ENCODE data around the gene TMSB10. TPM values are rescaled to one million over a fixed set of nuclear protein-coding genes. Genes with fewer than 3 reads are reported as not detected.

Gene TMSB10
- total RNA-seq, 1 experiment from 2014 or later, result 1,437 TPM

- Mint-ChIP-seq H3K4me3 (ENCODE audit: low read depth, unreplicated experiment) (no peak overlapping the region), H3K27ac (ENCODE audit: unreplicated experiment) (no peak overlapping the region), H3K4me1 (ENCODE audit: low read depth, unreplicated experiment) (no peaks in the 10 kb centered on the region), H3K27me3 (ENCODE audit: unreplicated experiment) (peaks cover 72% of the 10 kb centered on the region), H3K36me3 (ENCODE audit: insufficient read depth, unreplicated experiment) (no peaks in the 10 kb centered on the region), H3K9me3 (ENCODE audit: low read depth, unreplicated experiment) (peaks cover 3% of the 10 kb centered on the region)
- TF ChIP-seq CTCF (IDR thresholded peaks at IDR 0.05; ENCODE audit: unreplicated experiment), result no peak
- BruUV-seq (replicated peaks), result no TSS peak
- DNase-seq, result no peak
- CTCF ChIA-PET, result interaction anchor here (1.1 kb wide), 1 partner anchor 332 kb away, joined by 4 read pairs; no protein-coding TSS in a partner anchor
- intact Hi-C loops (cut with micrococcal nuclease; ENCODE audit: unreplicated experiment), result no loop called here
These were observed 47.3 kb upstream of the TMSB10 start for GRCh38 chr2:84858123-84858522.

GRCh38 chr2:84858937-84859336 is 46.5 kb upstream of the TMSB10 start:
- H3K4me3 Mint-ChIP-seq (ENCODE audit: low read depth, unreplicated experiment), result no peak overlapping the region
- no peaks in the 10 kb centered on the region for H3K36me3 Mint-ChIP-seq (ENCODE audit: insufficient read depth, unreplicated experiment)
- H3K27ac Mint-ChIP-seq (ENCODE audit: unreplicated experiment), result no peak overlapping the region
- CTCF ChIA-PET, result no interaction called here
- no TSS peak for BruUV-seq (replicated peaks)
- DNase-seq, result no peak
- H3K27me3 Mint-ChIP-seq (ENCODE audit: unreplicated experiment), result peaks cover 72% of the 10 kb centered on the region
- no peak for TF ChIP-seq CTCF (IDR thresholded peaks at IDR 0.05; ENCODE audit: unreplicated experiment)
- no peaks in the 10 kb centered on the region for H3K4me1 Mint-ChIP-seq (ENCODE audit: low read depth, unreplicated experiment)
- intact Hi-C loops (cut with micrococcal nuclease; ENCODE audit: unreplicated experiment), result no loop called here
- peaks cover 2% of the 10 kb centered on the region for H3K9me3 Mint-ChIP-seq (ENCODE audit: low read depth, unreplicated experiment)

GRCh38 chr2:84861539-84861938 is 43.9 kb upstream of the TMSB10 start:
- CTCF ChIA-PET, result no interaction called here
- Mint-ChIP-seq H3K36me3 (ENCODE audit: insufficient read depth, unreplicated experiment) (no peaks in the 10 kb centered on the region), H3K9me3 (ENCODE audit: low read depth, unreplicated experiment) (peaks cover 2% of the 10 kb centered on the region), H3K27ac (ENCODE audit: unreplicated experiment) (no peak overlapping the region), H3K4me1 (ENCODE audit: low read depth, unreplicated experiment) (no peaks in the 10 kb centered on the region), H3K4me3 (ENCODE audit: low read depth, unreplicated experiment) (no peak overlapping the region), H3K27me3 (ENCODE audit: unreplicated experiment) (peaks cover 53% of the 10 kb centered on the region)
- intact Hi-C loops (cut with micrococcal nuclease; ENCODE audit: unreplicated experiment), result no loop called here
- TF ChIP-seq CTCF (IDR thresholded peaks at IDR 0.05; ENCODE audit: unreplicated experiment), result no peak
- DNase-seq, result no peak
- BruUV-seq (replicated peaks), result no TSS peak

GRCh38 chr2:84862006-84862405 is 43.5 kb upstream of the TMSB10 start:
- TF ChIP-seq CTCF (IDR thresholded peaks at IDR 0.05; ENCODE audit: unreplicated experiment), result no peak
- Mint-ChIP-seq H3K9me3 (ENCODE audit: low read depth, unreplicated experiment) (no peaks in the 10 kb centered on the region), H3K27ac (ENCODE audit: unreplicated experiment) (no peak overlapping the region), H3K36me3 (ENCODE audit: insufficient read depth, unreplicated experiment) (no peaks in the 10 kb centered on the region), H3K27me3 (ENCODE audit: unreplicated experiment) (peaks cover 48% of the 10 kb centered on the region), H3K4me1 (ENCODE audit: low read depth, unreplicated experiment) (no peaks in the 10 kb centered on the region), H3K4me3 (ENCODE audit: low read depth, unreplicated experiment) (no peak overlapping the region)
- BruUV-seq (replicated peaks), result no TSS peak
- DNase-seq, result no peak
- CTCF ChIA-PET, result no interaction called here
- intact Hi-C loops (cut with micrococcal nuclease; ENCODE audit: unreplicated experiment), result no loop called here
